Heart left ventricle (tissue), 16 donors: ENCODE data around the gene TTI1. TPM values are rescaled to one million over a fixed set of nuclear protein-coding genes. Genes with fewer than 3 reads are reported as not detected.

Source experiments
- ATAC-seq, 4 donors: fragments of 200-7000 bp; cut with Tn5 transposase; one replicate each; pipeline ENCODE4 v1.9.1; 2020 to 2022; ENCODE audit warnings: moderate library complexity in 4 of 4, mild to moderate bottlenecking in 3 of 4, moderate number of reproducible peaks in 1 of 4
- DNase-seq, 5 donors: peaks; one replicate each; pipeline ENCODE4 v3.0.0-alpha.2; 2020
- H3K27ac ChIP-seq, 12 donors: fragments of 200-600 bp; sonication (generic) in 4 of 12; one replicate each; pipeline versions ENCODE4 v1.5.0 to v1.8.0; 2016 to 2022; ENCODE audit warnings: mild to moderate bottlenecking in 2 of 12
- H3K27me3 ChIP-seq, 9 donors: fragments of 200-600 bp; sonication (generic) in 2 of 9; one replicate each; pipeline versions ENCODE4 v1.5.1 to v1.8.0; 2016 to 2022; ENCODE audit warnings: mild to moderate bottlenecking in 3 of 9
- H3K36me3 ChIP-seq, 9 donors: fragments of 200-600 bp; sonication (generic) in 2 of 9; one replicate each; pipeline versions ENCODE4 v1.5.0 to v1.8.0; 2018 to 2022; ENCODE audit warnings: mild to moderate bottlenecking in 2 of 9
- H3K4me1 ChIP-seq, 12 donors: fragments of 200-600 bp; sonication (generic) in 4 of 12; one replicate each; pipeline versions ENCODE4 v1.5.0 to v1.8.0; 2016 to 2022; ENCODE audit warnings: mild to moderate bottlenecking in 3 of 12
- H3K4me3 ChIP-seq, 12 donors: fragments of 200-600 bp; sonication (generic) in 4 of 12; one replicate each; pipeline versions ENCODE4 v1.5.0 to v1.8.0; 2017 to 2022; ENCODE audit warnings: mild to moderate bottlenecking in 9 of 12, moderate library complexity in 4 of 12
- H3K9me3 ChIP-seq, 12 donors: fragments of 200-600 bp; sonication (generic) in 4 of 12; one replicate each; pipeline versions ENCODE4 v1.5.0 to v1.8.0; 2016 to 2022; ENCODE audit warnings: mild to moderate bottlenecking in 1 of 12
- POLR2A ChIP-seq, 2 donors: fragments of 450-650 bp; IDR thresholded peaks; one replicate each; pipeline ENCODE4 v1.6.1; 2017; ENCODE audit warnings: antibody characterized with exemption in 2 of 2, mild to moderate bottlenecking in 2 of 2, moderate library complexity in 2 of 2
- WGBS, 4 donors: extraction: QIAGEN DNeasy Blood & Tissue Kit in 2 of 4; methylation state at CpG; one replicate each; pipeline versions ENCODE4 v1.1.5 to v1.1.7; 2013 to 2018; 5-methylcytosine and 5-hydroxymethylcytosine counted together
- intact Hi-C, 10 donors: fragments of 100-400 bp; cut with DNase I; formaldehyde crosslinking; loops; one replicate each; pipeline versions ENCODE4 v1.11.1 to v1.14.2; 2022
- polyA plus RNA-seq, 2 donors: library from polyadenylated mRNA; stranded (reverse); fragments of 200-250 nt; gene quantifications; one replicate each; pipeline ENCODE4 v1.2.3, GENCODE V29; 2013
- total RNA-seq, 9 donors: library from RNA; depleted of rRNA in 2 of 9; stranded (reverse); fragments of >200 nt in 2 of 9; fragmentation: NEBNext Ultra II Directional in 3 of 9; extraction: Animal tissue kit (Norgen Biotek cat#: 25700) in 3 of 9; gene quantifications; one replicate each; pipeline versions ENCODE4 v1.1.0 to v1.2.4, GENCODE V29; 2016 to 2023
- TF ChIP-seq, protein P1 (sequence below), 12 donors: fragments of 200-600 bp; sonication (generic) in 4 of 12; IDR thresholded peaks; one replicate each; pipeline versions ENCODE4 v1.5.0 to v1.8.0; 2018 to 2022; ENCODE audit warnings: antibody characterized with exemption in 12 of 12, mild to moderate bottlenecking in 5 of 12
- donor health status: ischemic (EF 13 %, LVEDD 7.1; RV severe dilation, severe dysfunction).
- donor health status: healthy with polysubstance abuse.
- donor health status: DM: no; HTN: yes; CAD: no.
- donor health status: DM: no; HTN: no; CAD: no.
- donor health status: ischemic (EF 25% LVEDD 6.9; RV normal size, moderate dysfunction).
- donor health status: ischemic (EF 25% LVEDD 5.7; RV mildly dilated, moderate dysfunction).
- donor health status: healthy.
- donor health status: DM: yes; HTN: yes; CAD: no.
- donor health status: ischemic (EF 35%, LVEDD 5.7; RV mildly dilated, moderate dysfunction).
- donor health status: nonischemic (EF 11% LVEDD 7.7; RV severe dilation, severe dysfunction).
- donor health status: DM: yes; HTN: yes; CAD: no.
- donor health status: PGD.
- donor health status: ischemic (EF 29% LVEDD 5.4; RV normal size, mild dysfunction).
- donor health status: nonischemic (EF 23%, LVEDD 6.1; RV moderate dilation, normal function).

Gene TTI1
- total and polyA plus RNA-seq, 11 donors, result 7.3 to 13.3 (median 11.0) TPM

DNA sequence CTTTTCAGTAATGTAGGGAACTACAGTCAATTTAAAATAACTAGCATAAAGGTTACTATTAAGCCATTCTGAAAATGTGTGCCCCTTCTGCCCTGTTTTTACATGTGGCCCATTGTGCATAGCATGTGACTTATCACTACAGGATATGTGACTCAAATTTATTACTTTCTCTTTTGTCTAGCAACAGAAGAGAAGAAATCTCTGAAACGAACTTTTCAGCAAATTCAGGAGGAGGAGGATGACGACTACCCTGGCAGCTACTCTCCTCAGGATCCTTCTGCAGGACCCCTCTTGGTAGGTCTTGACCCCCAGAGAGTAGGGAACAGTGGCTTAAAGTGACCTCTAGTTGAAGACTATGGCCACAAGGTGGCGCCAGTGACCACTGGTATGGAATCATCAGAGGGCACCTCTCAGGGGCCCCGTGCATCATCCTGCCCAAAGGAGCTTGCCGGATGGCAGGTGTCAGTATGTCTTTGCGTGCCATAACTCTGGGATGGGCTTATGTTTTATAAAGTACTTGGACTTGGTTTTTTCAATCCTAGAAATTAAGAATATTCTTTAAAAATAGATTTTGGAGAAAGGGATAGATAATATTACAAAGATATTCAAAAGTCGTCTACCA lies 24.2 kb upstream of the TTI1 start:
- TF ChIP-seq POLR2A (IDR thresholded peaks at IDR 0.05), result no peak
- TF ChIP-seq, protein P1, sequence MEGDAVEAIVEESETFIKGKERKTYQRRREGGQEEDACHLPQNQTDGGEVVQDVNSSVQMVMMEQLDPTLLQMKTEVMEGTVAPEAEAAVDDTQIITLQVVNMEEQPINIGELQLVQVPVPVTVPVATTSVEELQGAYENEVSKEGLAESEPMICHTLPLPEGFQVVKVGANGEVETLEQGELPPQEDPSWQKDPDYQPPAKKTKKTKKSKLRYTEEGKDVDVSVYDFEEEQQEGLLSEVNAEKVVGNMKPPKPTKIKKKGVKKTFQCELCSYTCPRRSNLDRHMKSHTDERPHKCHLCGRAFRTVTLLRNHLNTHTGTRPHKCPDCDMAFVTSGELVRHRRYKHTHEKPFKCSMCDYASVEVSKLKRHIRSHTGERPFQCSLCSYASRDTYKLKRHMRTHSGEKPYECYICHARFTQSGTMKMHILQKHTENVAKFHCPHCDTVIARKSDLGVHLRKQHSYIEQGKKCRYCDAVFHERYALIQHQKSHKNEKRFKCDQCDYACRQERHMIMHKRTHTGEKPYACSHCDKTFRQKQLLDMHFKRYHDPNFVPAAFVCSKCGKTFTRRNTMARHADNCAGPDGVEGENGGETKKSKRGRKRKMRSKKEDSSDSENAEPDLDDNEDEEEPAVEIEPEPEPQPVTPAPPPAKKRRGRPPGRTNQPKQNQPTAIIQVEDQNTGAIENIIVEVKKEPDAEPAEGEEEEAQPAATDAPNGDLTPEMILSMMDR (IDR thresholded peaks at IDR 0.05), result peak; percentile 85 to 96 (median 91)
- Histone ChIP-seq H3K36me3 (peaks cover 0 to 85% (median 67%) of the 10 kb centered on the region in 9 donors), H3K9me3 (no peaks in the 10 kb centered on the region), H3K27me3 (no peaks in the 10 kb centered on the region), H3K4me1 (peaks cover 0 to 31% (median 9%) of the 10 kb centered on the region in 12 donors), H3K4me3 (no peak overlapping the region), H3K27ac (peak overlapping the region in 3 of 12 donors; percentile 13 to 42 (median 19))
- intact Hi-C loops, result loop anchor here (1.0 to 10.0 kb wide), 11 partner anchors 107 to 493 kb away; partner anchors contain the start of gene TGM2 (in 7 of the 10)
- ATAC-seq (peak; percentile 70 to 93 (median 90)), DNase-seq (peak; percentile 80 to 93 (median 84))
- 14 to 18% (median 15%) methylated on average over 7 of the region's 7 CpGs for WGBS, 4 donors

DNA sequence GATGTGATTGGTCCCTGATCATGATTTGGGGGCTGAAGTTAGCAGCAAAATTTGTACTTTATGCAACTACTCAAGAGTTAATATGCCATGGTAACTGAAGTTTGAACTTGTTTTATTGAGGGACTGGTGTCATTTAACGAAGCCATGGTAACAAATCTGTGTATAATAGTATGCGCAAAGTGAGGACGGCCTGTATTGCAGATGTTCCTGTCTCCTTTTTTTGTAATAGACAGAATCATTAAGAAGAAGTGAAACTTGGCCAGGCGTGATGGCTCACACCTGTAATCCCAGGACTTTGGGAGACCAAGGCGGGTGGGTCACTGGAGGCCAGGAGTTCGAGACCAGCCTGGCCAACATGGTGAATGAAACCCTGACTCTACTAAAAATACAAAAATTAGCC lies 22.6 kb upstream of the TTI1 start:
- Histone ChIP-seq H3K9me3 (no peaks in the 10 kb centered on the region), H3K36me3 (peaks cover 0 to 84% (median 67%) of the 10 kb centered on the region in 9 donors), H3K4me1 (peaks cover 0 to 46% (median 11%) of the 10 kb centered on the region in 12 donors), H3K27me3 (no peaks in the 10 kb centered on the region), H3K4me3 (no peak overlapping the region), H3K27ac (no peak overlapping the region)
- WGBS, 4 donors, result 89 to 92% (median 91%) methylated on average over 6 of the region's 6 CpGs
- DNase-seq (no peak), ATAC-seq (no peak)
- no peak for TF ChIP-seq POLR2A (IDR thresholded peaks at IDR 0.05)
- TF ChIP-seq, protein P1 (IDR thresholded peaks at IDR 0.05), result no peak
- intact Hi-C loops, result loop anchor here in 9 of 10 donors (2.0 to 10.0 kb wide), 9 partner anchors 109 to 491 kb away; partner anchors contain the start of gene TGM2 (in 4 of the 9)

DNA sequence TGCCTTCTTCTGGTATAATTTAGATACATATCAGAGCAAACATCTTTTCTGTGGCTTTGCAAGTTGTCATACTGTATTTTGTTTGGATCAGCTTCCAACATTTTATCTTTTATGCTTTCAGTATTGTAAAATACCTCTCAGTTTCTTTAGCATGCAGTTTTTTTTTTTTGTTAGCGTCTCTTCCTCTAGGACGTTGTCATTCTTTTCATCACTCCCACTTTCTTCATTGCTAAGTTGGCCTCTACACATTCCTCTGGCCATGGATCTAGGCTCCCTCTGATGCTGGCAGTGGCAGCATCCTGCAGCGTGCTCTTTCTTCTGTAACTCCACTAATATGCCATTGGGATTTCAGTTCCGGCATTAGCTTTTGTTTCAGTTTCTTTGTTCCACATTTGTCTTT lies 22.0 kb upstream of the TTI1 start:
- H3K36me3 ChIP-seq, result peaks cover 0 to 84% (median 67%) of the 10 kb centered on the region in 9 donors
- ATAC-seq (no peak), DNase-seq (no peak)
- H3K4me1 ChIP-seq, result peaks cover 0 to 47% (median 14%) of the 10 kb centered on the region in 12 donors
- no peaks in the 10 kb centered on the region for H3K9me3 ChIP-seq
- no peak for TF ChIP-seq POLR2A (IDR thresholded peaks at IDR 0.05)
- TF ChIP-seq, protein P1 (IDR thresholded peaks at IDR 0.05), result no peak
- H3K27ac ChIP-seq, result no peak overlapping the region
- intact Hi-C loops, result loop anchor here in 8 of 10 donors (5.0 to 10.0 kb wide), 5 partner anchors 112 to 490 kb away; partner anchors contain the start of gene TGM2 (in 3 of the 8)
- WGBS, 4 donors, result 34 to 42% (median 40%) methylated on average over 4 of the region's 4 CpGs
- H3K4me3 ChIP-seq, result no peak overlapping the region
- H3K27me3 ChIP-seq, result no peaks in the 10 kb centered on the region

DNA sequence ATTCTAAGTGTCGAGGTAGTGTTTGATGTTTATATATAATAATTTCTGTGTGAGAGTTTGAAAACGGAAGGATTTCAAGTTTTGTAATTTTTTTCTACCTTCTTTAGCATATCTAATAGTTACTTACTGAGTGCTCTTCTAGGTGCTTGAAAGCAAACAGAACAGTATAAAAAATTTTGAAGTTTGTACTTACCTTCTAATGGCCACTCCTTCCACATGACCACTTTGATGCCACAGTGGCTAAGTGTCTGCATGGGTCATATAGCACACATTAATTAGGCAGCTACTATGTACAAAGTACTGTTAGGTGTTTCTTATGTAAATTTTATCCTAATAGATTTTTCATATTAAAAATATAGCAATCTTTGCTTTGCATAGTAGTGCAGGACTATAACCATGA lies 21.4 kb upstream of the TTI1 start:
- no peak for ATAC-seq
- intact Hi-C loops, result loop anchor here in 8 of 10 donors (5.0 to 10.0 kb wide), 5 partner anchors 113 to 490 kb away; partner anchors contain the start of gene TGM2 (in 3 of the 8)
- DNase-seq, result no peak
- H3K4me3 ChIP-seq, result no peak overlapping the region
- H3K27ac ChIP-seq, result no peak overlapping the region
- H3K27me3 ChIP-seq, result no peaks in the 10 kb centered on the region
- H3K4me1 ChIP-seq, result peaks cover 0 to 54% (median 19%) of the 10 kb centered on the region in 12 donors
- 92 to 98% (median 93%) methylated on average over 2 of the region's 2 CpGs for WGBS, 4 donors
- TF ChIP-seq, protein P1 (IDR thresholded peaks at IDR 0.05), result no peak
- TF ChIP-seq POLR2A (IDR thresholded peaks at IDR 0.05), result no peak
- no peaks in the 10 kb centered on the region for H3K9me3 ChIP-seq
- peaks cover 0 to 84% (median 67%) of the 10 kb centered on the region in 9 donors for H3K36me3 ChIP-seq
